HK-2 (cell line): ENCODE data around the gene NUP93.

Source experiments
- DNase-seq: peaks from one replicate; pipeline ENCODE4 v3.0.0-alpha.2; 2018; ENCODE audit not compliant: unreplicated experiment

NUP93 gene

DNA sequence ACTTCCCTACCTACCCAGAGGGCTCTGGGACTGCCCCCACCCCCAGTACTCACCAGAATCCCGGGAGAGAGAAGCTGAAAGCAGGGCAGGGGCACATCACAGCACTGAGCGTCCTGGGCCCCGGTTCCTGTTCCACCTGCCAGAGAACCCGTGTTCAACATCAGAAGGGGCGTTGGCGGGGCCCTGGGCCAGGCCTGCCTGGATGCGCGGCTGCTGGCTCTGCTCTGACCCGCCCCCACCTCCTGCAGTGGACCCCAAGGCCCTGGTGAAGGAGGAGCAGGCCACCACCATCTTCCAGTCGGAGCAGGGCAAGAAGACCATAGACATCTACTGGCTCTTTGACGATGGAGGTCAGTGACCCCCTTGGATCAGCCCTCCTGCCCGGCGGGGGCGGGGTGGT is 162.8 kb downstream of the NUP93 start:
- DNase-seq: no peak

DNA sequence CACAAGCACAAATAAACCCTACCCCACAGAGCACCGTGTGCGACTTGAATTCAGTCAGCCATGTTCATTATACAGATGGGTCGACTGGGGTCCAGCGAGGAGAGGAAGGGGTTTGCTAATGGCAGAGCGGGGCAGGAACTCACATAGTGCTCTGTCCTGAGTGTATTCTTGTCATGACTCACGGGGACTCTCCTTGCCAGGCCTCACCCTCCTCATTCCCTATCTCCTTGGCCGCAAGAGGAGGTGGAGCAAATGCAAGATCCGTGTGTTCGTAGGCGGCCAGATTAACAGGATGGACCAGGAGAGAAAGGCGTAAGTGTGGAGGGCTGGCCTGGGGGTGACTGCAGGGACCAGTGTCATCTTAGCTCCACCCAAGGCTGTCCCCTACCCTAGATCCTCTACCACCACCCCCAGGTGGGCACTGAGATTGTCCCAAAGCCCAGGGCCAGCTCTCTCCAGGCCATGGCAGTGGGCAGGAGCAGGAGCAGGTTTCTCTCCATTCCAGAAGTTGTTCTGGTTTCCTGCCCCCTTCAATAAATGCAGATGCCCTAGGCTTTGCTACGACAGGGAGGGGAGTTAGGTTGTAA is 164.5 kb downstream of the NUP93 start:
- no peak for DNase-seq

GRCh38 chr16:56895813-56896212 is 165.9 kb downstream of the NUP93 start:
- DNase-seq: no peak

- no peak for DNase-seq
These were observed 166.3 kb downstream of the NUP93 start for GRCh38 chr16:56896244-56896643.

DNA sequence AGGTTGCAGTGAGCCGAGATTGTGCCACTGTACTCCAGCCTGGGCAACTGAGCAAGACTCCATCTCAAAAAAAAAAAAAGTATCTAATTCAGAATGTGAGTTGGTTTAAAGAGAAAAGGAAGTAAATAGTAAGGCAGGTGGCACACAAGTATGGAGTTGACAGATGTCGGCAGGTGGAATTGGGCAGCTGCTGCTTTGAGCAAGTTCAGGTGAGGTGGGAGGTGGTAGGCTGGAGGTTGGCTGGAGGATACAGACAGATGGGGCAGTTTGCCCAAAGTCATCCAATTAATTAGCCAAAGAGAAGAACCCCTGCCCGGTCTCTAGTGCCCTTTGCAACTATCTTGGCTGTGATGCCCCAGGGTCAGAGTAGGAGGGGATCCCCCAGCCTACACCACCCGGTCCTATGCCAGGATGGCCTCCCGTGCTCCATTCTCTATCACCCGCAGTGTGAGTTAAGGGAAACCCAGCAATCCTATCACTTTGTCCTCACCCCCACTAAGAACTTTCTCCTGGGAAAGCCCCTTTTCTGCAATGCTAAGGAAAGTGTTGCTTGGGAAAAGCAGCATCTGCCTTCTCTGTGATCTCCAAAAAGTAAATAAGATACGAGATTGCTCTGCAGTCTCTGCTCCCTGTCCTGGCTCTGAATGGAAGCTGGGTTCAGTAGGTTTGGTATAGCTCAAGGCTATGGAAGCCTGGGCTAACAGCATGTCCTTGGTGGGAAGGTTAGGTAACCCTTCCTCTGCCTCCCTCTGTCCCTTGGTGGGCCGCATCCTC is 167.3 kb downstream of the NUP93 start:
- DNase-seq: no peak

DNA sequence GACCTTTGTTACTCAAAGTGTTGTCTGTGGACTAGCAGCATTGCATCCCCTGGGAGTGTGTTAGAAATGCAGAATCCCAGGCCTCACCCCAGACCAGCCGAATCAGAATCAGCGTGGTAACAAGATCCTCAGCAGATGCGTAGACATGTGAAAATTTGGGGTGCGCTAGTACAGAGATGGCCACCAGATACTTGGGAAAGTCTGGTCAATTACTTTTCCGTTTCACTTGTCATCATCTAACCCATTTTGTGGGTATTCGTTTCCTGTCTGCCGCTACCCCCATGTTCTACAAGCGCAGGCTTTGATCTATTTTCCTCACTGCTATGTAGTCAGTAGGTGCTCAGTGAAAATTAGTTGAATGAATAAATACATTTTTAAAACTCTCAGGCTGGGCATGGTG is 168.9 kb downstream of the NUP93 start:
- no peak for DNase-seq
